Measurements from ENCODE around the gene ATP1A2.

The ATP1A2 gene

GRCh38 chr1:160154790-160155189, 39.2 kb downstream of the ATP1A2 start:
- DNase-seq, result no peak

- DNase-seq, result no peak
These were observed 40.8 kb downstream of the ATP1A2 start for GRCh38 chr1:160156361-160156760.

- DNase-seq, result no peak
These were observed 41.6 kb downstream of the ATP1A2 start for GRCh38 chr1:160157174-160157573.

- DNase-seq, result no peak
These were observed 42.5 kb downstream of the ATP1A2 start for GRCh38 chr1:160158031-160158430.

GRCh38 chr1:160158534-160158933, 43.0 kb downstream of the ATP1A2 start:
- DNase-seq, result no peak

- no peak for DNase-seq
These were observed 44.3 kb downstream of the ATP1A2 start for GRCh38 chr1:160159846-160160245.

GRCh38 chr1:160161965-160162705, 46.6 kb downstream of the ATP1A2 start:
- DNase-seq, result no peak

- DNase-seq, result no peak
These were observed 47.4 kb downstream of the ATP1A2 start for GRCh38 chr1:160162931-160163330.

- no peak for DNase-seq
These were observed 48.1 kb downstream of the ATP1A2 start for GRCh38 chr1:160163615-160164014.

- no peak for DNase-seq
These were observed 48.6 kb downstream of the ATP1A2 start for GRCh38 chr1:160164121-160164520.

GRCh38 chr1:160166166-160166868, 50.8 kb downstream of the ATP1A2 start:
- DNase-seq, result no peak

GRCh38 chr1:160167056-160167455, 51.5 kb downstream of the ATP1A2 start:
- DNase-seq, result no peak

GRCh38 chr1:160167580-160167979, 52.0 kb downstream of the ATP1A2 start:
- no peak for DNase-seq

GRCh38 chr1:160168016-160168415, 52.5 kb downstream of the ATP1A2 start:
- no peak for DNase-seq

GRCh38 chr1:160168609-160169369, 53.2 kb downstream of the ATP1A2 start:
- no peak for DNase-seq

GRCh38 chr1:160169553-160170399, 54.2 kb downstream of the ATP1A2 start:
- no peak for DNase-seq

- DNase-seq, result no peak
These were observed 55.8 kb downstream of the ATP1A2 start for GRCh38 chr1:160171354-160171753.

GRCh38 chr1:160171980-160172379, 56.4 kb downstream of the ATP1A2 start:
- no peak for DNase-seq

- no peak for DNase-seq
These were observed 61.7 kb downstream of the ATP1A2 start for GRCh38 chr1:160177231-160177630.

- DNase-seq, result no peak
These were observed 62.1 kb downstream of the ATP1A2 start for GRCh38 chr1:160177667-160178066.

- no peak for DNase-seq
These were observed 63.2 kb downstream of the ATP1A2 start for GRCh38 chr1:160178731-160179130.

- no peak for DNase-seq
These were observed 63.8 kb downstream of the ATP1A2 start for GRCh38 chr1:160179336-160179735.

GRCh38 chr1:160186246-160186645, 70.7 kb downstream of the ATP1A2 start:
- no peak for DNase-seq

Measured in stimulated activated naive CD4-positive, alpha-beta T cell (primary cell).